Effector memory CD8-positive, alpha-beta T cell (primary cell): Measurements from ENCODE around the gene CNTFR.
"Not testable (repeated sequence)": the region's sequence is repeated elsewhere in the genome, so short reads cannot be mapped to it uniquely, and the experiment has no call there.

Source experiments
- ATAC-seq: fragments of 150-1000 bp; cut with Tn5 transposase; replicated peaks from 2 replicates; pipeline ENCODE4 v1.10.0; 2021; ENCODE audit warnings: mild to moderate bottlenecking, moderate library complexity
- DNase-seq, 3 experiments: peaks; one replicate each; pipeline ENCODE4 v3.0.0; 2021
- H3K27ac Mint-ChIP-seq, 2 donors: one replicate each; pipeline ENCODE4 v1.8.0; 2022; ENCODE audit warnings: mild to moderate bottlenecking in 2 of 2, mixed read lengths in 2 of 2, moderate library complexity in 2 of 2
- H3K27me3 Mint-ChIP-seq, 2 donors: one replicate each; pipeline ENCODE4 v1.8.0; 2022; ENCODE audit warnings: mixed read lengths in 2 of 2
- H3K36me3 Mint-ChIP-seq: one replicate; pipeline ENCODE4 v1.8.0; 2022; ENCODE audit warnings: mild to moderate bottlenecking, moderate library complexity, mixed read lengths; ENCODE audit not compliant: insufficient read depth
- H3K4me1 Mint-ChIP-seq, 2 donors: one replicate each; pipeline ENCODE4 v1.8.0; 2022; ENCODE audit warnings: low read depth in 2 of 2, mixed read lengths in 2 of 2
- H3K4me3 Mint-ChIP-seq, 2 donors: one replicate each; pipeline ENCODE4 v1.8.0; 2022; ENCODE audit warnings: mild to moderate bottlenecking in 2 of 2, mixed read lengths in 2 of 2, moderate library complexity in 2 of 2
- H3K9me3 Mint-ChIP-seq, 2 donors: one replicate each; pipeline ENCODE4 v1.8.0; 2022; ENCODE audit warnings: mixed read lengths in 2 of 2

The CNTFR gene

GRCh38 chr9:34546834-34547827 is 42.4 kb downstream of the CNTFR start:
- no peaks in the 10 kb centered on the region for H3K4me1 Mint-ChIP-seq
- H3K36me3 Mint-ChIP-seq: no peaks in the 10 kb centered on the region
- no peak overlapping the region for H3K4me3 Mint-ChIP-seq
- ATAC-seq (peak; percentile 43), DNase-seq (peak; percentile 19 to 26 (median 24))
- peaks cover 28 to 36% of the 10 kb centered on the region in 2 donors for H3K27me3 Mint-ChIP-seq
- H3K9me3 Mint-ChIP-seq: no peaks in the 10 kb centered on the region
- no peak overlapping the region for H3K27ac Mint-ChIP-seq

DNA sequence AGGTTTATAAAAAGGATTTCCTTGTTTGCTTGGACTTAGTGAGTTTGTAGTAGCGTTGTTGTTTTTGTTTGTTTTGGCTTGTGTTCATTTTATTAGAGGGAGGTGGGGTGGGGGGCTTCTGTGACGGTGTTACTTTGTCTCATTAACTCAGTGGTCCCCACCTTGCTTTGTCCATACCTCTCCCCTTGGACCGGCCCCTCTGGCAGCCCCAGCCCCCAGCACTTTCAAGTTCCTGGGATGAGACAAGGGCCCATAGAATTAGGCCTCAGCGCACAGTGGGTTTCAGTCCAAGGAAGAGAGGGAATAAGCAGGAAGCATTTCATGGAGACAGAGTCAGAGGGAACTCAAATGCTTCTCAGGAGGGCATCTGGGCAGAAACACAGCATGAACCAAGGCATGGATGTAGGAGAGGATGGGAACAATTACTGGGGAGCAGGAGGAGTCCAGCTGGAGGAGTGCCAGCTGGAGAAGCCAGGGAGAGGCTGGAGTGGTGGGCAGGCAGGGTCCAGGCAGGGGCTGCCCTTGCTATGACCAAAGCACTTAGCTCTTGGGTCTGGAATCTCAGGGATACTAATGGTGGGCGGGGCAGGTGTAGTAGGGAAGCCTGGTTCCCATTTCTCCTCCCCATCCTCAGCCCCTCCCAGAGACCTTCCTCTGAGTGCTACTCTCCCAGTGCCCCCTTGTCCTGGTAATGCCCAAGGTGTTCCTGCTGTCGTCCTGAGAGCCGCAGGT is 43.3 kb downstream of the CNTFR start:
- Mint-ChIP-seq H3K36me3 (no peaks in the 10 kb centered on the region), H3K4me3 (no peak overlapping the region), H3K27ac (no peak overlapping the region), H3K4me1 (no peaks in the 10 kb centered on the region), H3K9me3 (no peaks in the 10 kb centered on the region), H3K27me3 (peaks cover 28 to 38% of the 10 kb centered on the region in 2 donors)
- DNase-seq (no peak), ATAC-seq (no peak)

DNA sequence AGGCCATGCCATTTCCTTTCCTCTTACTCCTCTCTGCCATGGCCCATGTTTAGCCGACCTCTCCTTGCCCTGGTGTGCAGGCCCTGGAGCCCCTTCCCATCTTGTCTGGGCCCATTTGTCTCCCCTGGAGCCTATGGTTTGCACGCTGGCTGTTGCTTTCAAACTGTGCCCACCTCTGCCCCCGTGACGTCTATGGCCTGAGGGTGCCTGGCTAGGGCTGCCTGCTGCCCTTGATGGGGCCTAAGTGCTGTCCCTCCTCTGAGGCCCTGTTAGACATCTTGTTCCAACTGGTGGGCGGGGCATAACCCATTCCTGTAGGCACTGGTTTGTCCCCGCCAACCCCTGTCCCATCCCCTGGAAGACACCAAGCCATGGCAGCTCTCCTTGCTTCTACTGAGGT is 44.0 kb downstream of the CNTFR start:
- H3K4me3 Mint-ChIP-seq: no peak overlapping the region
- ATAC-seq (no peak), DNase-seq (no peak)
- H3K4me1 Mint-ChIP-seq: no peaks in the 10 kb centered on the region
- no peaks in the 10 kb centered on the region for H3K36me3 Mint-ChIP-seq
- no peaks in the 10 kb centered on the region for H3K9me3 Mint-ChIP-seq
- H3K27ac Mint-ChIP-seq: no peak overlapping the region
- peaks cover 28 to 43% of the 10 kb centered on the region in 2 donors for H3K27me3 Mint-ChIP-seq

DNA sequence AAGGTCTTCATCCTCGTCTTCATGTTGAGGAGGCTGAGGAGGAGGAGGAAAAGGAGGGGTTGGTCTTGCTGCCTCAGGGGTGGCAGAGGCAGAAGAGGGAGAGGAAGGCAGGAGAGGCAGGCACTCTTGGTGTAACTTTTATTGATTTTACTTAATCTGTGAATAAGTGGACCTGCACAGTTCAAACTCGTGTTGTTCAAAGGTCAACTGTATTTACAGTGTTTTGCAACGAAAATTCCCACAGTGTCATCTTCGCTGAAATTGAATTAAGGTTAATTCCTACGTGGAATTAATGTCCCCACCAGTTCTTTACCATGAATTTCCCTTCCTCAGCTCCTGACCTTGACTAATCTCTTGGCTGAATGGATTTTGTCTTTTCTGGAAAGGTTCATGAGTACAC is 45.5 kb downstream of the CNTFR start:
- no peak for DNase-seq
- Mint-ChIP-seq H3K27ac (no peak overlapping the region), H3K4me1 (no peaks in the 10 kb centered on the region), H3K4me3 (no peak overlapping the region), H3K9me3 (no peaks in the 10 kb centered on the region), H3K27me3 (peaks cover 35 to 52% of the 10 kb centered on the region in 2 donors), H3K36me3 (no peaks in the 10 kb centered on the region)
- no peak for ATAC-seq

DNA sequence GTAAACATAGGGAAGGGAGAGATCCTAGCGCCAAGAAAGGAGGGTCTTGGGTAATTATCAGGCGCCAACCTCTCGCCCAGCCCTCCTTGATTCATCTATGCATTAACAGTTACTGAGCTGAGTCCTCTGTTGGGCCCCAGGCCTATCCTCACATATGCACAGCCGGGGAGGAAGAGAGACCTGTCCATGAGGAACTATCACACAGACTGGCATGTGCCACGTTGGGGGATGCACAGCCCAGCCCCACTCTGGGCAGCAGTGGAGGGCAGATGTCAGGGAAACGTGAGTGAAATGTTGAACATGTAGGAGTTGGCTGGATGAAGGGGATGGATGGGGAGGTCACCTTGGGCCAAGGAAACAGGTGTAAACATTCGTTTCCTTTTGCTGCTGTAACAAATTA is 48.0 kb downstream of the CNTFR start:
- DNase-seq: no peak
- Mint-ChIP-seq H3K9me3 (no peaks in the 10 kb centered on the region), H3K27ac (peak overlapping the region in 1 of 2 donors; percentile 4)

DNA sequence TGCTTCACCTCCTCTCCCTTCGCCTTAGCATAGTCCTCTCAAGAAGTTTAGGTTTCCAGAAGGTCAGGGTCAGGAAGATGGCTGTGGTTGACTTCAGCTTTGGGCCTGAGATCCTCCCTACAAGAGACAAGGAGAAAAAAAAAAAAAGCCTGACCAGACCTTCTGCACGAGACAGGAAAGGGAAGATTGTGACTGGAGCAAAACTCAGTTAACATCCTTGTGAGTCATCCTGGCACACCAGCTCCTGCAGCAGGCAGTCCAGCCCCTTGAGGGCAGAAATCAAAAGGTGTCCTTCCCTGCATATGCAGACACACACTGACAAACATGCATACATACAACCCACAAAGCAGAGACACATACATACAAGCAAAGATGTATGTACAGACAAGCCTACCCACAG is 48.7 kb downstream of the CNTFR start:
- H3K36me3 Mint-ChIP-seq: no peaks in the 10 kb centered on the region
- DNase-seq: no peak
- ATAC-seq: no peak
- H3K9me3 Mint-ChIP-seq: no peaks in the 10 kb centered on the region
- peaks cover 28 to 48% of the 10 kb centered on the region in 2 donors for H3K27me3 Mint-ChIP-seq
- H3K4me1 Mint-ChIP-seq: no peaks in the 10 kb centered on the region
- H3K27ac Mint-ChIP-seq: peak overlapping the region in 1 of 2 donors; percentile 4
- H3K4me3 Mint-ChIP-seq: no peak overlapping the region

More for the DNA sequence above, 48.0 kb downstream of the CNTFR start:
- ATAC-seq: no peak
- no peak overlapping the region for H3K4me3 Mint-ChIP-seq
- H3K4me1 Mint-ChIP-seq: no peaks in the 10 kb centered on the region
- peaks cover 27 to 50% of the 10 kb centered on the region in 2 donors for H3K27me3 Mint-ChIP-seq
- no peaks in the 10 kb centered on the region for H3K36me3 Mint-ChIP-seq

DNA sequence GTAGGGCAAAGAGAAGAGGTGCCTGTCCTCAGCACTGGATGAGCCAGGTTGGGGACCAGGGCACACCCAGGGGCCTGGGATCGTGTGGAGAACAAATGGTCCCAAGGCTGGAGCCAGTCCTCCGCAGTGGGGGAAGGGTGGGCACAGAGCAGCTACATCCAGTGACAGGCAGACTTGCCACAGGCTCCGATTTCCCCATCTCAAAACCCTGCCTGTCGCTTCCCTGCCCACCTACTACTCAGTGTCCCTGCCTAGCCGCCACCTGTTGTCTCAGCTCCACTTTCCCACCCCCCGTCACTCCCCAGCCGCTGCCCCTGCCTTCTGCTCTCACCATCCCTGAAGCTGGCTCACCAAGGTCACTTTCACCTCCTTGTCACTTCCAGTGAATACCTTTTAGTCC is 52.8 kb downstream of the CNTFR start:
- H3K9me3 Mint-ChIP-seq: no peaks in the 10 kb centered on the region
- ATAC-seq (no peak), DNase-seq (no peak)
- H3K4me1 Mint-ChIP-seq: no peaks in the 10 kb centered on the region
- H3K27ac Mint-ChIP-seq: no peak overlapping the region
- H3K36me3 Mint-ChIP-seq: no peaks in the 10 kb centered on the region
- H3K27me3 Mint-ChIP-seq: peaks cover 60 to 83% of the 10 kb centered on the region in 2 donors
- no peak overlapping the region for H3K4me3 Mint-ChIP-seq

GRCh38 chr9:34532041-34532440 is 57.5 kb downstream of the CNTFR start:
- not testable (repeated sequence) for ATAC-seq, H3K4me1 Mint-ChIP-seq, H3K4me3 Mint-ChIP-seq, DNase-seq, H3K27ac Mint-ChIP-seq, H3K9me3 Mint-ChIP-seq, H3K36me3 Mint-ChIP-seq
- H3K27me3 Mint-ChIP-seq: peaks cover 72 to 81% of the 10 kb centered on the region in 2 donors

DNA sequence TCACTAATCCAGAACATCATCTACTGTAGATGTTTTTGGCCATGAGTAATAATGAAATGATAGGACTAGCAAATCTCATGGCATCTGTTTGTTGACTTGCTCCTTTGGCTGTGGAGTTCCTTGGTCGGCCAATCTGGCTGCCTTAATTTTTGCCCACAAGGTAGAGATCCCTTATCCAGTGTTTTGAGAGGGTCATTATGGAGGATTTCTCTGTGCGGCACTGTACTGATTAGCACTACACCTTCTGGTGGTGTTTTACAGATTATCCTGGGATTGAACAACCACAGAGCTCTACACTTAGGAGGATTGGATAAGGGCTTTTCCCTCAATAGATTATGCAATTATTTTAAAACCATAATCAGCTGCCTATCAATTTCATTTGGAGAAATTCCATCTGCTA is 63.5 kb downstream of the CNTFR start:
- Mint-ChIP-seq H3K27ac (no peak overlapping the region), H3K4me1 (peaks cover 4 to 11% of the 10 kb centered on the region in 2 donors), H3K36me3 (peaks cover 3% of the 10 kb centered on the region), H3K9me3 (no peaks in the 10 kb centered on the region), H3K27me3 (peaks cover 28 to 36% of the 10 kb centered on the region in 2 donors), H3K4me3 (no peak overlapping the region)
- DNase-seq (no peak), ATAC-seq (no peak)

DNA sequence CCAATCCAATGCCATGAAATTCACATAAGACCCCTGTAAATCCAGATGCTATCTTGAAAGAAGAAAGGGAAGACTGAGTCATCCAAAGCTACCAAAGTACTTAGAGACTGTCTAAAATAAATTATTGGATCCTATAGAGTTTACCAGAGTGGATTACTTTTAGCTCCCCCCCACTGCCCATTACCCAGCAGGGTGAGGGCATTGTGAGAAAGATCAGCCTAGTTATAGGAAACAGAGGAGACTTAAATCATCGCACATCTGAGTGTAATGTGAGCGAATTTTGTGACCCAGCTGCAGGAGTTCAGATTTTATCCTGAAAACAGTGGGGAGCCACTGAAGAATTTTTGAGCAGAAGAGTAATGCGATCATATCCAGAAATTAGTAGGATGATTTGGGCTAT is 65.2 kb downstream of the CNTFR start:
- ATAC-seq (no peak), DNase-seq (no peak)
- peaks cover 12 to 19% of the 10 kb centered on the region in 2 donors for H3K27me3 Mint-ChIP-seq
- H3K27ac Mint-ChIP-seq: no peak overlapping the region
- H3K9me3 Mint-ChIP-seq: no peaks in the 10 kb centered on the region
- peaks cover 3% of the 10 kb centered on the region for H3K36me3 Mint-ChIP-seq
- H3K4me1 Mint-ChIP-seq: peaks cover 4 to 11% of the 10 kb centered on the region in 2 donors
- H3K4me3 Mint-ChIP-seq: no peak overlapping the region

- no peaks in the 10 kb centered on the region for H3K36me3 Mint-ChIP-seq
- peak; percentile 86 to 94 (median 94) for DNase-seq
- H3K27ac Mint-ChIP-seq: no peak within 1 kb of the TSS
- peak within 1 kb of the TSS; percentile 54 to 68 for H3K4me3 Mint-ChIP-seq
- peaks cover 8 to 11% of the 10 kb centered on the region in 2 donors for H3K4me1 Mint-ChIP-seq
- H3K9me3 Mint-ChIP-seq: no peaks in the 10 kb centered on the region
- H3K27me3 Mint-ChIP-seq: peaks cover 6 to 12% of the 10 kb centered on the region in 2 donors
- ATAC-seq: peak; percentile 92
Observed at GRCh38 chr9:34522971-34523797, 66.3 kb downstream of the CNTFR start, which contains the start of gene ENHO. Gene ENHO, minus strand, starts transcription at chr9:34522990. Its CDS starts 1,295 bp downstream, at chr9:34521695.

DNA sequence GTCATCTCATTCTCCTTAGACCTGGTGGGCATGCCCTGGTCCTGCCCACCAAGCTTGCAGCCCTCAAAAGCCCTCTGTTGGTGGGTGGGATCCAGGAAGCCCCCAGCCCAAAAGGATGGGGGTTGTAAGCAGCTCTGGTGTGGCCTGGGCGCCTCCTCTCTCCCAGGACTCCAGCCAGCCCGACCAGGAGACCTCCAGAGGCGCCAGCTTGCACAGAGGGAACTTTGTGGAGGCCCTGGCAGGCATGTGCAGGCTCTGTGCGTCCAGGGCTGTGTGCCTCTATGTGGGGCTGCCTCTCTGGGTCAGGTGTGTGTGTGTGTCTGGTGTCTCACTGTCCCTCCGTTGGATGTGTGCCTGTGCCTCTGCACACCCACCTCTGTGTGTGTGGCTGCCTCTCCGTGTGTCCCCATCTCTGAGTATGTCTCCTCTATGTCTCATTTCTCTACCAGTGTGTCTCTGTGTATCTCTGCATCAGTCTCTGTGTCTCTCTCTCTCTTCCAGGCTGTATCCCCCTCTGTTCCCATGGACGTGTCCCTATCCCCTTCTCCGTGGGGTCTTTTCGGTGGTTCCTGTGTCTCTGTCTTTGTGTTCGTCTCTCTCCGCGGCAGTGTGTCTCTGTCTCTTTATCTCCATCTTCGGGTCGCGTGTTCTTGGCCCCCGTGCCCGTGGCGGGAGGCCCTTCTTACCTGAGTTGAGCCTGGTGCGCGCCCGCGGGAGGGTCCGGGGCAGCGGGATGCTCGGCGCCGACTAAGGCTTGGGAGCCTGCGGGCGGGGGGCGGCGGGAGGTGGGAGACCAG is 67.2 kb downstream of the CNTFR start:
- ATAC-seq: no peak
- no peak overlapping the region for H3K27ac Mint-ChIP-seq
- no peak for DNase-seq

More for the DNA sequence above, 67.2 kb downstream of the CNTFR start:
- no peaks in the 10 kb centered on the region for H3K9me3 Mint-ChIP-seq
- peaks cover 11 to 13% of the 10 kb centered on the region in 2 donors for H3K4me1 Mint-ChIP-seq
- H3K27me3 Mint-ChIP-seq: peaks cover 6 to 12% of the 10 kb centered on the region in 2 donors
- no peaks in the 10 kb centered on the region for H3K36me3 Mint-ChIP-seq
- H3K4me3 Mint-ChIP-seq: peak overlapping the region; percentile 33 to 68
